ENCODE data around the gene CTAGE1. TPM values are rescaled to one million over a fixed set of nuclear protein-coding genes. Genes with fewer than 3 reads are reported as not detected.

CTAGE1 gene
- total RNA-seq, 4 donors from 2014 or later = not detected

Other genes with a start within 250 kb of the CTAGE1 start
- gene GATA6, start 248.3 kb downstream of the CTAGE1 start, total RNA-seq = 1 to 10 TPM in 3 of 4 donors, under 1 TPM in 1; 0.65 to 6.7 (median 5.1) TPM

Data from lower leg skin (tissue), 4 donors.